WTC11 (cell line): ENCODE data around the gene TOGARAM2. TPM values are rescaled to one million over a fixed set of nuclear protein-coding genes. Genes with fewer than 3 reads are reported as not detected.
"Not testable (repeated sequence)": the region's sequence is repeated elsewhere in the genome, so short reads cannot be mapped to it uniquely, and the experiment has no call there.

ENCODE experiments used
- ATAC-seq: fragments of 200-7000 bp; cut with Tn5 transposase; 2 replicates; pipeline ENCODE4 v1.10.0; 2021; ENCODE audit warnings: mild to moderate bottlenecking, moderate library complexity
- CTCF ChIA-PET: fragments of 300-600 bp; sonication (Branson Sonifier 250); formaldehyde crosslinking; loops from one replicate; lab custom pipeline; 2021; ENCODE audit warnings: antibody characterized with exemption; lab: Charles Lee
- POLR2A ChIA-PET: fragments of 350-600 bp; sonication (Branson Sonifier 250); formaldehyde crosslinking; loops from one replicate; lab custom pipeline; 2021; ENCODE audit warnings: antibody characterized with exemption; lab: Charles Lee
- DNase-seq: peaks from one replicate; pipeline ENCODE4 v3.0.0; 2021; ENCODE audit warnings: low spot score
- H3K27ac Mint-ChIP-seq: 2 replicates; pipeline ENCODE4 v1.8.0; 2021; ENCODE audit warnings: mixed read lengths
- H3K27me3 Mint-ChIP-seq: 2 replicates; pipeline ENCODE4 v1.8.0; 2021; ENCODE audit warnings: low read depth, mild to moderate bottlenecking, moderate library complexity, mixed read lengths
- H3K36me3 Mint-ChIP-seq: 2 replicates; pipeline ENCODE4 v1.8.0; 2021; ENCODE audit warnings: mixed read lengths
- H3K4me1 Mint-ChIP-seq: 2 replicates; pipeline ENCODE4 v1.8.0; 2022; ENCODE audit warnings: mixed read lengths
- H3K4me3 Mint-ChIP-seq: 2 replicates; pipeline ENCODE4 v1.8.0; 2021; ENCODE audit warnings: mild to moderate bottlenecking, moderate library complexity, mixed read lengths
- H3K9me3 Mint-ChIP-seq: 2 replicates; pipeline ENCODE4 v1.8.0; 2021; ENCODE audit warnings: mixed read lengths
- FOXP4 ChIP-seq: sonication (generic); formaldehyde crosslinking; IDR thresholded peaks from 2 replicates; pipeline ENCODE4 v1.8.0; 2022; ENCODE audit warnings: mild to moderate bottlenecking, missing genetic modification reagents
- GRHL2 ChIP-seq: fragments of 250-450 bp; sonication (Bioruptor Pico); IDR thresholded peaks from 2 replicates; pipeline ENCODE4 v1.8.0; 2022; ENCODE audit warnings: mild to moderate bottlenecking, moderate library complexity; ENCODE audit not compliant: insufficient replicate concordance, severe bottlenecking
- IRF2 ChIP-seq: sonication (generic); formaldehyde crosslinking; IDR thresholded peaks from 2 replicates; pipeline ENCODE4 v1.8.0; 2022; ENCODE audit warnings: low read depth, missing genetic modification reagents, borderline replicate concordance
- NFATC4 ChIP-seq: fragments of 250-450 bp; sonication (Bioruptor Pico); IDR thresholded peaks from 2 replicates; pipeline ENCODE4 v1.9.0; 2021; ENCODE audit warnings: mild to moderate bottlenecking
- OVOL2 ChIP-seq: fragments of 250-450 bp; sonication (Bioruptor Pico); IDR thresholded peaks from 2 replicates; pipeline ENCODE4 v1.9.0; 2021; ENCODE audit warnings: mild to moderate bottlenecking, borderline replicate concordance
- SOX15 ChIP-seq: fragments of 250-450 bp; sonication (Bioruptor Pico); IDR thresholded peaks from 2 replicates; pipeline ENCODE4 v1.9.0; 2021; ENCODE audit warnings: mild to moderate bottlenecking
- SP1 ChIP-seq: sonication (generic); formaldehyde crosslinking; conservative IDR thresholded peaks from 2 replicates; pipeline ENCODE4 v1.8.1; 2022; ENCODE audit warnings: missing genetic modification reagents
- TEAD1 ChIP-seq: sonication (generic); formaldehyde crosslinking; IDR thresholded peaks from 2 replicates; pipeline ENCODE4 v1.8.0; 2022; ENCODE audit warnings: mild to moderate bottlenecking, missing genetic modification reagents
- ZNF219 ChIP-seq: sonication (generic); formaldehyde crosslinking; IDR thresholded peaks from 2 replicates; pipeline ENCODE4 v1.8.0; 2023; ENCODE audit warnings: missing genetic modification reagents, mild to moderate bottlenecking, borderline replicate concordance
- ZNF232 ChIP-seq: sonication (generic); formaldehyde crosslinking; IDR thresholded peaks from 2 replicates; pipeline ENCODE4 v1.8.0; 2022; ENCODE audit warnings: mild to moderate bottlenecking, missing genetic modification reagents
- ZNF281 ChIP-seq: sonication (generic); formaldehyde crosslinking; IDR thresholded peaks from 2 replicates; pipeline ENCODE4 v1.8.0; 2023; ENCODE audit warnings: mild to moderate bottlenecking, missing genetic modification reagents
- total RNA-seq: library from RNA; stranded (reverse); gene quantifications from 3 replicates; pipeline ENCODE4 v1.2.3, GENCODE V29; 2021
- TF ChIP-seq, protein P1 (sequence below): sonication (generic); formaldehyde crosslinking; IDR thresholded peaks from 2 replicates; pipeline ENCODE4 v1.8.1; 2022; ENCODE audit warnings: mild to moderate bottlenecking, moderate library complexity, missing genetic modification reagents
- TF ChIP-seq, protein P2 (sequence below): sonication (generic); formaldehyde crosslinking; IDR thresholded peaks from 2 replicates; pipeline ENCODE4 v1.8.1; 2023; ENCODE audit warnings: mild to moderate bottlenecking, missing genetic modification reagents, moderate library complexity
- TF ChIP-seq, protein P3 (sequence below): fragments of 250-450 bp; sonication (Bioruptor Pico); IDR thresholded peaks from 2 replicates; pipeline ENCODE4 v1.9.0; 2021; ENCODE audit warnings: mild to moderate bottlenecking
- TF ChIP-seq, protein P4 (sequence below): sonication (generic); formaldehyde crosslinking; IDR thresholded peaks from 2 replicates; pipeline ENCODE4 v1.8.1; 2022; ENCODE audit warnings: low read depth, missing genetic modification reagents, borderline replicate concordance
- TF ChIP-seq, protein P5 (sequence below): sonication (generic); formaldehyde crosslinking; IDR thresholded peaks from 2 replicates; pipeline ENCODE4 v1.8.1; 2022; ENCODE audit warnings: mild to moderate bottlenecking, missing genetic modification reagents, moderate library complexity, borderline replicate concordance
- TF ChIP-seq, protein P6 (sequence below): fragments of 200-600 bp; IDR thresholded peaks from 2 replicates; pipeline ENCODE4 v1.8.0; 2022; ENCODE audit warnings: antibody characterized with exemption

Gene TOGARAM2
- total RNA-seq, 1 experiment from 2014 or later = 1.0 TPM

GRCh38 chr2:28977176-28977875 lies 3.8 kb upstream of the TOGARAM2 start (continued):
- TF ChIP-seq, protein P1, sequence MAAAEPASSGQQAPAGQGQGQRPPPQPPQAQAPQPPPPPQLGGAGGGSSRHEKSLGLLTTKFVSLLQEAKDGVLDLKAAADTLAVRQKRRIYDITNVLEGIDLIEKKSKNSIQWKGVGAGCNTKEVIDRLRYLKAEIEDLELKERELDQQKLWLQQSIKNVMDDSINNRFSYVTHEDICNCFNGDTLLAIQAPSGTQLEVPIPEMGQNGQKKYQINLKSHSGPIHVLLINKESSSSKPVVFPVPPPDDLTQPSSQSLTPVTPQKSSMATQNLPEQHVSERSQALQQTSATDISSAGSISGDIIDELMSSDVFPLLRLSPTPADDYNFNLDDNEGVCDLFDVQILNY (CRISPR knock-in tag) = no peak
- TF ChIP-seq, protein P2, sequence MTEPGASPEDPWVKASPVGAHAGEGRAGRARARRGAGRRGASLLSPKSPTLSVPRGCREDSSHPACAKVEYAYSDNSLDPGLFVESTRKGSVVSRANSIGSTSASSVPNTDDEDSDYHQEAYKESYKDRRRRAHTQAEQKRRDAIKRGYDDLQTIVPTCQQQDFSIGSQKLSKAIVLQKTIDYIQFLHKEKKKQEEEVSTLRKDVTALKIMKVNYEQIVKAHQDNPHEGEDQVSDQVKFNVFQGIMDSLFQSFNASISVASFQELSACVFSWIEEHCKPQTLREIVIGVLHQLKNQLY = no peak
- TF ChIP-seq SOX15 (no peak), GRHL2 (CRISPR knock-in tag) (no peak)
- TF ChIP-seq, protein P3, sequence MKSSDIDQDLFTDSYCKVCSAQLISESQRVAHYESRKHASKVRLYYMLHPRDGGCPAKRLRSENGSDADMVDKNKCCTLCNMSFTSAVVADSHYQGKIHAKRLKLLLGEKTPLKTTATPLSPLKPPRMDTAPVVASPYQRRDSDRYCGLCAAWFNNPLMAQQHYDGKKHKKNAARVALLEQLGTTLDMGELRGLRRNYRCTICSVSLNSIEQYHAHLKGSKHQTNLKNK (CRISPR knock-in tag) = no peak
- TF ChIP-seq, protein P4, sequence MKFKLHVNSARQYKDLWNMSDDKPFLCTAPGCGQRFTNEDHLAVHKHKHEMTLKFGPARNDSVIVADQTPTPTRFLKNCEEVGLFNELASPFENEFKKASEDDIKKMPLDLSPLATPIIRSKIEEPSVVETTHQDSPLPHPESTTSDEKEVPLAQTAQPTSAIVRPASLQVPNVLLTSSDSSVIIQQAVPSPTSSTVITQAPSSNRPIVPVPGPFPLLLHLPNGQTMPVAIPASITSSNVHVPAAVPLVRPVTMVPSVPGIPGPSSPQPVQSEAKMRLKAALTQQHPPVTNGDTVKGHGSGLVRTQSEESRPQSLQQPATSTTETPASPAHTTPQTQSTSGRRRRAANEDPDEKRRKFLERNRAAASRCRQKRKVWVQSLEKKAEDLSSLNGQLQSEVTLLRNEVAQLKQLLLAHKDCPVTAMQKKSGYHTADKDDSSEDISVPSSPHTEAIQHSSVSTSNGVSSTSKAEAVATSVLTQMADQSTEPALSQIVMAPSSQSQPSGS = no peak
- TF ChIP-seq, protein P5, sequence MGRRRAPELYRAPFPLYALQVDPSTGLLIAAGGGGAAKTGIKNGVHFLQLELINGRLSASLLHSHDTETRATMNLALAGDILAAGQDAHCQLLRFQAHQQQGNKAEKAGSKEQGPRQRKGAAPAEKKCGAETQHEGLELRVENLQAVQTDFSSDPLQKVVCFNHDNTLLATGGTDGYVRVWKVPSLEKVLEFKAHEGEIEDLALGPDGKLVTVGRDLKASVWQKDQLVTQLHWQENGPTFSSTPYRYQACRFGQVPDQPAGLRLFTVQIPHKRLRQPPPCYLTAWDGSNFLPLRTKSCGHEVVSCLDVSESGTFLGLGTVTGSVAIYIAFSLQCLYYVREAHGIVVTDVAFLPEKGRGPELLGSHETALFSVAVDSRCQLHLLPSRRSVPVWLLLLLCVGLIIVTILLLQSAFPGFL (CRISPR knock-in tag) = no peak
- TF ChIP-seq, all 79 proteins: peak for 0

GRCh38 chr2:28978001-28978400 lies 3.1 kb upstream of the TOGARAM2 start:
- H3K4me3 Mint-ChIP-seq, H3K27ac Mint-ChIP-seq, DNase-seq, ATAC-seq, H3K36me3 Mint-ChIP-seq, H3K9me3 Mint-ChIP-seq, H3K27me3 Mint-ChIP-seq, POLR2A ChIA-PET, H3K4me1 Mint-ChIP-seq: not testable (repeated sequence)
- CTCF ChIA-PET = interaction anchor here (1.0 to 1.2 kb wide), 3 partner anchors 19 to 228 kb away, joined by 3 to 6 read pairs (median 3); no protein-coding TSS in a partner anchor

- Mint-ChIP-seq H3K27me3 (no peaks in the 10 kb centered on the region), H3K36me3 (no peaks in the 10 kb centered on the region), H3K9me3 (0 out of 2 replicates have a peak, but pooled peaks cover 3% of the 10 kb centered on the region), H3K27ac (no peak overlapping the region), H3K4me1 (no peaks in the 10 kb centered on the region), H3K4me3 (no peak overlapping the region)
- ChIA-PET POLR2A (no interaction called here), CTCF (interaction anchor here (0.8 to 1.2 kb wide), 4 partner anchors 20 to 228 kb away, joined by 3 to 6 read pairs (median 4); no protein-coding TSS in a partner anchor)
- ATAC-seq = peak; percentile 17; the same call in 1 of the 2 replicates
- DNase-seq = no peak
- TF ChIP-seq, protein P6, sequence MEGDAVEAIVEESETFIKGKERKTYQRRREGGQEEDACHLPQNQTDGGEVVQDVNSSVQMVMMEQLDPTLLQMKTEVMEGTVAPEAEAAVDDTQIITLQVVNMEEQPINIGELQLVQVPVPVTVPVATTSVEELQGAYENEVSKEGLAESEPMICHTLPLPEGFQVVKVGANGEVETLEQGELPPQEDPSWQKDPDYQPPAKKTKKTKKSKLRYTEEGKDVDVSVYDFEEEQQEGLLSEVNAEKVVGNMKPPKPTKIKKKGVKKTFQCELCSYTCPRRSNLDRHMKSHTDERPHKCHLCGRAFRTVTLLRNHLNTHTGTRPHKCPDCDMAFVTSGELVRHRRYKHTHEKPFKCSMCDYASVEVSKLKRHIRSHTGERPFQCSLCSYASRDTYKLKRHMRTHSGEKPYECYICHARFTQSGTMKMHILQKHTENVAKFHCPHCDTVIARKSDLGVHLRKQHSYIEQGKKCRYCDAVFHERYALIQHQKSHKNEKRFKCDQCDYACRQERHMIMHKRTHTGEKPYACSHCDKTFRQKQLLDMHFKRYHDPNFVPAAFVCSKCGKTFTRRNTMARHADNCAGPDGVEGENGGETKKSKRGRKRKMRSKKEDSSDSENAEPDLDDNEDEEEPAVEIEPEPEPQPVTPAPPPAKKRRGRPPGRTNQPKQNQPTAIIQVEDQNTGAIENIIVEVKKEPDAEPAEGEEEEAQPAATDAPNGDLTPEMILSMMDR = no peak
- TF ChIP-seq IRF2 (CRISPR knock-in tag) (no peak), NFATC4 (no peak), ZNF281 (CRISPR knock-in tag) (no peak), TEAD1 (CRISPR knock-in tag) (no peak), ZNF219 (CRISPR knock-in tag) (no peak), FOXP4 (CRISPR knock-in tag) (no peak), ZNF232 (CRISPR knock-in tag) (no peak), OVOL2 (no peak), SP1 (CRISPR knock-in tag) (no peak)
Observed at GRCh38 chr2:28978606-28979005, 2.5 kb upstream of the TOGARAM2 start.
